ENCODE data around the gene CSNK2A2.
A peak's percentile ranks its signal among the peaks of the same experiment; 100 is the strongest.

CSNK2A2 gene

GRCh38 chr16:58137581-58137980, 60.3 kb downstream of the CSNK2A2 start:
- DNase-seq = no peak

GRCh38 chr16:58129097-58129936, 68.6 kb downstream of the CSNK2A2 start, which contains the start of gene CFAP20:
TSS of gene CFAP20 (minus strand) at chr16:58129381. CDS start at chr16:58129115, 266 bp downstream.
- peak; percentile 97 for DNase-seq

GRCh38 chr16:58128711-58129096, 69.2 kb downstream of the CSNK2A2 start:
- no peak for DNase-seq

GRCh38 chr16:58128181-58128631, 69.7 kb downstream of the CSNK2A2 start:
- no peak for DNase-seq

GRCh38 chr16:58127634-58128033, 70.3 kb downstream of the CSNK2A2 start:
- DNase-seq = no peak

GRCh38 chr16:58127033-58127556, 70.8 kb downstream of the CSNK2A2 start:
- DNase-seq = no peak

GRCh38 chr16:58126451-58126961, 71.4 kb downstream of the CSNK2A2 start:
- DNase-seq = no peak

- no peak for DNase-seq
These were observed 72.0 kb downstream of the CSNK2A2 start for GRCh38 chr16:58125781-58126335.

- DNase-seq = no peak
These were observed 72.9 kb downstream of the CSNK2A2 start for GRCh38 chr16:58125041-58125440.

- no peak for DNase-seq
These were observed 73.3 kb downstream of the CSNK2A2 start for GRCh38 chr16:58124601-58124915.

- DNase-seq = no peak
These were observed 73.9 kb downstream of the CSNK2A2 start for GRCh38 chr16:58123896-58124600.

GRCh38 chr16:58121132-58121531, 76.8 kb downstream of the CSNK2A2 start:
- no peak for DNase-seq

GRCh38 chr16:58120234-58120633, 77.7 kb downstream of the CSNK2A2 start:
- DNase-seq = no peak

GRCh38 chr16:58119509-58119845, 78.4 kb downstream of the CSNK2A2 start:
- no peak for DNase-seq

GRCh38 chr16:58118801-58119508, 79.0 kb downstream of the CSNK2A2 start:
- DNase-seq = no peak

GRCh38 chr16:58116529-58116928, 81.4 kb downstream of the CSNK2A2 start:
- no peak for DNase-seq

GRCh38 chr16:58116081-58116480, 81.8 kb downstream of the CSNK2A2 start:
- DNase-seq = no peak

- DNase-seq = no peak
These were observed 82.8 kb downstream of the CSNK2A2 start for GRCh38 chr16:58114827-58115825.

- no peak for DNase-seq
These were observed 86.6 kb downstream of the CSNK2A2 start for GRCh38 chr16:58111302-58111627.

GRCh38 chr16:58110571-58111301, 87.2 kb downstream of the CSNK2A2 start:
- no peak for DNase-seq

GRCh38 chr16:58109881-58110280, 88.0 kb downstream of the CSNK2A2 start:
- no peak for DNase-seq
